Activated naive CD8-positive, alpha-beta T cell treated with anti-CD3 and anti-CD28 coated beads for 36 hours (primary cell): ENCODE results near the gene NFE2L1. TPM values are rescaled to one million over a fixed set of nuclear protein-coding genes. Genes with fewer than 3 reads are reported as not detected.
"Not testable (repeated sequence)": the region's sequence is repeated elsewhere in the genome, so short reads cannot be mapped to it uniquely, and the experiment has no call there.

ENCODE experiments used
- DNase-seq: peaks from one replicate; pipeline ENCODE4 v3.0.0; 2021
- H3K27ac Mint-ChIP-seq: one replicate; pipeline ENCODE4 v1.8.0; 2022; ENCODE audit warnings: mild to moderate bottlenecking, moderate library complexity, mixed read lengths
- H3K27me3 Mint-ChIP-seq: one replicate; pipeline ENCODE4 v1.8.0; 2022; ENCODE audit warnings: mild to moderate bottlenecking, mixed read lengths
- H3K36me3 Mint-ChIP-seq: one replicate; pipeline ENCODE4 v1.8.0; 2021; ENCODE audit warnings: mild to moderate bottlenecking, mixed read lengths
- H3K4me1 Mint-ChIP-seq: one replicate; pipeline ENCODE4 v1.8.0; 2021; ENCODE audit warnings: mixed read lengths
- H3K4me3 Mint-ChIP-seq: one replicate; pipeline ENCODE4 v1.8.0; 2022; ENCODE audit warnings: mild to moderate bottlenecking, moderate library complexity, mixed read lengths
- H3K9me3 Mint-ChIP-seq: one replicate; pipeline ENCODE4 v1.8.0; 2022; ENCODE audit warnings: mixed read lengths
- total RNA-seq, 2 experiments: library from RNA; stranded (reverse); gene quantifications; one replicate each; pipeline ENCODE4 v1.2.3, GENCODE V29; 2021

NFE2L1 gene
- total RNA-seq, 2 experiments from 2014 or later, result 99.0 to 99.7 TPM

- Mint-ChIP-seq H3K4me3 (no peak overlapping the region), H3K36me3 (no peaks in the 10 kb centered on the region), H3K4me1 (peaks cover 16% of the 10 kb centered on the region), H3K27me3 (peaks cover 31% of the 10 kb centered on the region), H3K27ac (no peak overlapping the region), H3K9me3 (no peaks in the 10 kb centered on the region)
- no peak for DNase-seq
Observed at GRCh38 chr17:48013876-48014594, 34.1 kb upstream of the NFE2L1 start.

- no peak overlapping the region for H3K4me3 Mint-ChIP-seq
- no peak overlapping the region for H3K27ac Mint-ChIP-seq
- H3K4me1 Mint-ChIP-seq, result peaks cover 16% of the 10 kb centered on the region
- H3K36me3 Mint-ChIP-seq, result no peaks in the 10 kb centered on the region
- H3K9me3 Mint-ChIP-seq, result no peaks in the 10 kb centered on the region
- DNase-seq, result no peak
- peaks cover 31% of the 10 kb centered on the region for H3K27me3 Mint-ChIP-seq
Observed at GRCh38 chr17:48014595-48015111, 33.5 kb upstream of the NFE2L1 start.

- Mint-ChIP-seq H3K36me3 (no peaks in the 10 kb centered on the region), H3K27ac (peak overlapping the region; percentile 18), H3K4me1 (peaks cover 16% of the 10 kb centered on the region), H3K9me3 (no peaks in the 10 kb centered on the region), H3K27me3 (peaks cover 39% of the 10 kb centered on the region), H3K4me3 (no peak overlapping the region)
- no peak for DNase-seq
Observed at GRCh38 chr17:48016112-48016511, 32.0 kb upstream of the NFE2L1 start.

- Mint-ChIP-seq H3K4me1 (peaks cover 11% of the 10 kb centered on the region), H3K27ac (peak overlapping the region; percentile 91), H3K4me3 (peak overlapping the region; percentile 58), H3K27me3 (peaks cover 41% of the 10 kb centered on the region)
- H3K9me3 Mint-ChIP-seq, H3K36me3 Mint-ChIP-seq, DNase-seq: not testable (repeated sequence)
Observed at GRCh38 chr17:48017817-48018158, 30.4 kb upstream of the NFE2L1 start.

- no peak overlapping the region for H3K27ac Mint-ChIP-seq
- DNase-seq, result no peak
- H3K4me1 Mint-ChIP-seq, result peaks cover 35% of the 10 kb centered on the region
- no peaks in the 10 kb centered on the region for H3K36me3 Mint-ChIP-seq
- H3K27me3 Mint-ChIP-seq, result peaks cover 44% of the 10 kb centered on the region
- no peaks in the 10 kb centered on the region for H3K9me3 Mint-ChIP-seq
- H3K4me3 Mint-ChIP-seq, result no peak overlapping the region
Observed at GRCh38 chr17:48021934-48022333, 26.2 kb upstream of the NFE2L1 start.

GRCh38 chr17:48022901-48023300 lies 25.3 kb upstream of the NFE2L1 start:
- H3K4me3 Mint-ChIP-seq, result no peak overlapping the region
- H3K27ac Mint-ChIP-seq, result no peak overlapping the region

GRCh38 chr17:48023400-48024148 lies 24.6 kb upstream of the NFE2L1 start:
- peaks cover 44% of the 10 kb centered on the region for H3K27me3 Mint-ChIP-seq
- DNase-seq, result peak; percentile 71
- no peaks in the 10 kb centered on the region for H3K36me3 Mint-ChIP-seq
- H3K27ac Mint-ChIP-seq, result no peak overlapping the region
- no peaks in the 10 kb centered on the region for H3K9me3 Mint-ChIP-seq
- peak overlapping the region; percentile 67 for H3K4me3 Mint-ChIP-seq
- H3K4me1 Mint-ChIP-seq, result peaks cover 24% of the 10 kb centered on the region

More at GRCh38 chr17:48022901-48023300, 25.3 kb upstream of the NFE2L1 start:
- no peaks in the 10 kb centered on the region for H3K9me3 Mint-ChIP-seq
- peaks cover 28% of the 10 kb centered on the region for H3K4me1 Mint-ChIP-seq
- DNase-seq, result no peak
- H3K36me3 Mint-ChIP-seq, result no peaks in the 10 kb centered on the region
- peaks cover 44% of the 10 kb centered on the region for H3K27me3 Mint-ChIP-seq

GRCh38 chr17:48024149-48025039 lies 23.8 kb upstream of the NFE2L1 start:
- H3K9me3 Mint-ChIP-seq, result no peaks in the 10 kb centered on the region
- H3K27ac Mint-ChIP-seq, result peak overlapping the region; percentile 63
- peaks cover 44% of the 10 kb centered on the region for H3K27me3 Mint-ChIP-seq
- no peaks in the 10 kb centered on the region for H3K36me3 Mint-ChIP-seq
- H3K4me3 Mint-ChIP-seq, result peak overlapping the region; percentile 74
- DNase-seq, result peak; percentile 43
- peaks cover 24% of the 10 kb centered on the region for H3K4me1 Mint-ChIP-seq

- Mint-ChIP-seq H3K4me3 (peak overlapping the region; percentile 74), H3K27ac (peak overlapping the region; percentile 18), H3K27me3 (peaks cover 48% of the 10 kb centered on the region), H3K4me1 (peaks cover 24% of the 10 kb centered on the region), H3K9me3 (no peaks in the 10 kb centered on the region), H3K36me3 (no peaks in the 10 kb centered on the region)
- DNase-seq, result peak; percentile 95
Observed at GRCh38 chr17:48025040-48025903, 22.9 kb upstream of the NFE2L1 start.

GRCh38 chr17:48025904-48026501 lies 22.2 kb upstream of the NFE2L1 start:
- H3K27ac Mint-ChIP-seq, result no peak overlapping the region
- peaks cover 24% of the 10 kb centered on the region for H3K4me1 Mint-ChIP-seq
- H3K27me3 Mint-ChIP-seq, result peaks cover 48% of the 10 kb centered on the region
- H3K4me3 Mint-ChIP-seq, result peak overlapping the region; percentile 74
- DNase-seq, result no peak
- no peaks in the 10 kb centered on the region for H3K36me3 Mint-ChIP-seq
- no peaks in the 10 kb centered on the region for H3K9me3 Mint-ChIP-seq

- H3K27ac Mint-ChIP-seq, result no peak overlapping the region
- peak overlapping the region; percentile 7 for H3K4me3 Mint-ChIP-seq
- no peaks in the 10 kb centered on the region for H3K36me3 Mint-ChIP-seq
- DNase-seq, result peak; percentile 80
- H3K4me1 Mint-ChIP-seq, result peaks cover 24% of the 10 kb centered on the region
- H3K27me3 Mint-ChIP-seq, result peaks cover 47% of the 10 kb centered on the region
- H3K9me3 Mint-ChIP-seq, result no peaks in the 10 kb centered on the region
Observed at GRCh38 chr17:48026502-48027321, 21.4 kb upstream of the NFE2L1 start.

GRCh38 chr17:48027322-48027981 lies 20.7 kb upstream of the NFE2L1 start:
- H3K4me3 Mint-ChIP-seq, result no peak overlapping the region
- no peak for DNase-seq

GRCh38 chr17:48028736-48029135 lies 19.4 kb upstream of the NFE2L1 start:
- no peaks in the 10 kb centered on the region for H3K9me3 Mint-ChIP-seq
- peaks cover 19% of the 10 kb centered on the region for H3K4me1 Mint-ChIP-seq
- H3K27me3 Mint-ChIP-seq, result peaks cover 35% of the 10 kb centered on the region
- DNase-seq, result no peak
- no peak overlapping the region for H3K4me3 Mint-ChIP-seq
- no peaks in the 10 kb centered on the region for H3K36me3 Mint-ChIP-seq
- H3K27ac Mint-ChIP-seq, result no peak overlapping the region

More at GRCh38 chr17:48027322-48027981, 20.7 kb upstream of the NFE2L1 start:
- Mint-ChIP-seq H3K4me1 (peaks cover 24% of the 10 kb centered on the region), H3K27ac (no peak overlapping the region), H3K36me3 (no peaks in the 10 kb centered on the region), H3K9me3 (no peaks in the 10 kb centered on the region), H3K27me3 (peaks cover 45% of the 10 kb centered on the region)
